GM18858 (cell line): ENCODE data around the gene SLC27A1.
A peak's percentile ranks its signal among the peaks of the same experiment; 100 is the strongest.
"Not testable (repeated sequence)": the region's sequence is repeated elsewhere in the genome, so short reads cannot be mapped to it uniquely, and the experiment has no call there.

Source experiments
- ATAC-seq: cut with Tn5 transposase; IDR thresholded peaks from one replicate; pipeline ENCODE4 v1.9.1; 2021; ENCODE audit not compliant: unreplicated experiment

The SLC27A1 gene

DNA sequence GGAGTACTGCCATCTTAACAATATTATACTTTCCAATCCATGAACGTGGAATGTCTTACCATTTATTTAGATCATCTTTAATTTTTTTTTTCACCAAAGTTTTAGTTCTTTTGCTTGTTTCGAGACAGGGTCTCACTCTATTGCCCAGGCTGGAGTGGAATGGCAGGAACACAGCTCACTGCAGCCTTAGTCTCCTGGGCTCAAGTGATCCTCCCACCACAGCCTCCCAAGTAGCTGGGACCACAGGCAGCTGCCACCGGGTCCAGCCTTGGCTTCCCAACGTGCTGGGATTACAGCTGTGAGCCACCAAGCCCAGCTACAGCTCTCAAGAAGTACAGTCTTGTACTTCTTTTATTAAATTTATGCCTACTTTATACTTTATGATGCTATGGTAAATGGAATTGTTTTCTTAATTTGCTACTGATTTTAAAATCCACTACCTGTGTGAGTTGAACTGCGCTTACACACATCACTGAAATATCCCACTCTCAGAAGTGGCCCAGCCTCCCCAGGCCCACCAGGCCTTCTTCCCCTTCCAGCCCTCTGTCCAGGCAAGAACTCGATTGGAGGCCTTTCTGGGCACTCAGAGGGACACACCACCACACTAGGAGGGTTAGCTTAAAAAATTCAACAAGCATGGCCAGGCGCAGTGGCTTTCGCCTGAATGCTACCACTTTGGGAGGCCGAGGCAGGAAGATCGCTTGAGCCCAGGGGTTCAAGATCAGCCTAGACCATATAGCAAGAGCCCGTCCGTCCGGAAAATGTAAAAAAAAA, 40.1 kb downstream of the SLC27A1 start:
- ATAC-seq, result no peak

DNA sequence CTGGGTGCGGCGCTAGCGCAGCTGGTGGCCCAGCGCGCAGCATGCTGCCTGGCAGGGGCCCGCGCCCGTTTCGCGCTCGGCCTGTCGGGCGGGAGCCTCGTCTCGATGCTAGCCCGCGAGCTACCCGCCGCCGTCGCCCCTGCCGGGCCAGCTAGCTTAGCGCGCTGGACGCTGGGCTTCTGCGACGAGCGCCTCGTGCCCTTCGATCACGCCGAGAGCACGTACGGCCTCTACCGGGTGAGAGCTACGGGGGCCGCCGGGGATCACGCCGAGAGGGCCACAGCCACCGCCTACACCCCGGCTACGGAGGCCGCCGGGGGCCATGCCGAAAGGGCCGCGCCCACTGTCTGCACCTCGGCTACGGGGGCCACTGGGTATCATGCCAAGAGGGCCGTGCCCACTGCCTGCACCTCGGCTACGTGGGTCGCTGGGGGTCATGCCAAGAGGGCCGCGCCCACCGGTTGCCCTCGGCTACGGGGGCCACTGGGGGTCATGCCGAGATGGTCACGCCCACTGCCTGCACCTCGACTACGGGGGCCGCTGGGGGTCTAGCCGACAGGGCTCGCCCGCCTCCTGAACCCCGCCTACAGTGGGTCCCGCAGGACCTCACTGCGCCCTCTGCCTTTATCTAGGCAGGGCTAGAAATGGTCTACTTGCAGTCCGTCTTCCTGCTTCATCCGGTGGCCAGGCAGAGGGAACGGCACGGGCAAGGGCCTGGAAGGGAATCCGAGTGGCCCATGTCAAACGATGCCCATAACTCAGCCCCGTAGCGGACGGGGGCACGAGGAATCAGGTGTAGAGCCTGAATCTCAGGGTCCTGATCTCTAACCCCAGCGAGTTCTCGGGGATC, 41.6 kb downstream of the SLC27A1 start:
- ATAC-seq, result peak; percentile 36

DNA sequence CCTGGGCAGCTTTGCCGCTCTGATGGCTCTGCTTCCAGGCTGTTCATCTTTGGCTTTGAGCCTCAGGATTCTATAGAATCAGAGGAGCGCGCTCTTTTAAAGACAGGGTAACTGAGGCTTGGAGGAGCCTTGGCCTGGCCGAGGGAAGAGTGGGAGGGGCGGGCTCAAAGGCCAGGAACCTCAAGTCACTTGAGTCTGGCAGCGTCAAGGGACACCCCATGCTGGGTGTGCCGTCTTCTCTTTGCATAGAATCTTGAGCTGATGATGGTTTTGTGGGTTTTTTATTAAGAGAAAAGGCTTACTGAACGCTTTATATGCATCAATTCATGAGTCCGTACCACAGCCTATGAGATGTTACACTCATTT, 42.2 kb downstream of the SLC27A1 start:
- no peak for ATAC-seq

DNA sequence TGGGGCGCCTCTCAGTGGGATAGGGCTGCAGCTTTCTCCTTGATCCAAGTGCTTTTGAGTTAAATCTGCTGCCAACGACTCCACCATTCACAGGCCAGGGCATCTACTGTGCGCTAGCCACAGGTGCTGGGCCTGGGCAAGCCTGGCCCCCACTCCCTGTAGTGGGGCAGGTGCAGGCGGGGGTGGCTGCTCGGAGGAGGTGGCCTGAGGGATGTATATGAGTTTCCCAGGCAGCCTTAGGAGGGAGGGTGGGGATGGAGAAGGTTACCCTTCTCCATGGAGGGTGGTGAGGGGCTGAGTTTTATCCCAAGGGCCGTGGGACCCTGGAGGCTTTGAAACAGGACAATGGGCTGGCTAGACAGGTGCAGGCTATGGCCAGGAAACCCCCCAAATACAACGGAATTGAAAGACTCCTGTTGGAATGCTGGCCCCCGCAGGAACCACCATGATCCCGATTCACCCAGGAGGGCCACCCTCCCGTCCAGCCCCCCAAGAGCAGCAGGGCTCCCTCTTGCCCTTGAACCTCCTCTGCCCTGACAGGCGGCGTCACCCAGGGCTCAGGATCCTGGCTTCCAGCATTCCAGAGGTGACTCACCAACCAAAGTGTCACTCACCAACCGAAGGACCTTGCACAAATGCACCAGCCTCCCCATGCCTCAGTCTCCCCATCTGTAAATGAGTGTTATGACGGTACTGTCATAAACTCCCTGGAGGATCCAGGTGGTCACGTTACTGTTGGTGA, 45.3 kb downstream of the SLC27A1 start:
- no peak for ATAC-seq

DNA sequence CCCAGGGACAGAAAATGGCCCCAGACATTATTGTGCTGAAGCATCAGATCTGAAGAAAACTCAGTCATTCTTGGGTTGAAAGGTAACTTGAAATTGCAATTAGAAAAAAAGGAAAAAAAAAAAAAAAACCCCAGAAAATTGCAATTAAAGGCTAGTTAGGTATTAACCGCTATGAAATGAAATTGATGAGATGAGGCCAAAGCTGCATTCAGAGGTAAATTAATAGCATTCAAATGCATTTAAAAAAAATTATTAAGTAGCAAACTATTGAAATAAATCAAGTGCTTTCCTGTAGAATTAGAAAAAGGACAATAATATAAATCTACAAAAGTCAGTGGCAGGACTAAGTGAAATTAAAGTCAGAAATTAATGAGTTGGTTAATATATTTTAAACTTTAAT, 47.6 kb downstream of the SLC27A1 start:
- no peak for ATAC-seq

DNA sequence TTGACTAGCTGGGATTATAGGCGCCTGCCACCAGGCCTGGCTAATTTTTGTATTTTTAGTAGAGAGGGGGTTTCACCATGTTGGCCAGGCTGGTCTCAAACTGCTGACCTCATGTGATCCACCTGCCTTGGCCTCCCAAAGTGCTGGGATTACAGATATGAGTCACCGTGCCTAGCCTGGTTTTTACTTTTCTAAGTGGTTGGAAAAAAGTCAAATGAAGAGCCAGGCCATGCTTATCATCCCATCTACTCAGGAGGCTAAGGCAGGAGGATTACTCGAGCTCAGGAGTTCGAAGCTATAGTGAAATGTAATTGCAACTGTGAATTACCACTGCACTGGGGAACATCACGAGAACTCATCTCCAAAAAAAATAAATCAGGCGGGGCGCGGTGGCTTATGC, 48.3 kb downstream of the SLC27A1 start:
- not testable (repeated sequence) for ATAC-seq

DNA sequence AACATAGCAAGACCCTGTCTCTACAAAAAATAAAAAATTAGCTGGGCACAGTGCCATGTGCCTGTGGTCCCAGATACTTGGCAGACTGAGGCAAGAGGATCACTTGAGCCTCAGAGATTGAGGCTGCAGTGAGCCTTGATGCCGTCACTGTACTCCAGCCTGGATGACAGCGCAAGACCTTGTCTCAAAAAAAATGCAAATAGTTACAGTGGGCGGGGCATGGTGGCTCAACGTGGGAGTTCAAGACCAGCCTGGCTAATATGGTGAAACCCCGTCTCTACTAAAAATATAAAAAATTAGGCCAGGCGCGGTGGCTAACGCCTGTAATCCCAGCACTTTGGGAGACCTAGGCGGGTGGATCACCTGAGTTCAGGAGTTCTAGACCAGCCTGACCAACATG, 49.6 kb downstream of the SLC27A1 start:
- ATAC-seq, result no peak

DNA sequence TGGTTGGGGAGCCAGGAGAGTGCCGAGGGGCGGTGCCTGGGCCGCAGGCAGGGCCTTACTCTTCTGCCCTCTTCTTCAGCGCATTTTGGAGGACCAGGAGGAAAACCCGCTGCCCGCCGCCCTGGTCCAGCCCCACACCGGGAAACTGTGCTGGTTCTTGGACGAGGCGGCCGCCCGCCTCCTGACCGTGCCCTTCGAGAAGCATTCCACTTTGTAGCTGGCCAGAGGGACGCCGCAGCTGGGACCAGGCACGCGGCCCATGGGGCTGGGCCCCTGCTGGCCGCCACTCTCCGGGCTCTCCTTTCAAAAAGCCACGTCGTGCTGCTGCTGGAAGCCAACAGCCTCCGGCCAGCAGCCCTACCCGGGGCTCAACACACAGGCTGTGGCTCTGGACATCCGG, 50.5 kb downstream of the SLC27A1 start:
- ATAC-seq, result no peak

DNA sequence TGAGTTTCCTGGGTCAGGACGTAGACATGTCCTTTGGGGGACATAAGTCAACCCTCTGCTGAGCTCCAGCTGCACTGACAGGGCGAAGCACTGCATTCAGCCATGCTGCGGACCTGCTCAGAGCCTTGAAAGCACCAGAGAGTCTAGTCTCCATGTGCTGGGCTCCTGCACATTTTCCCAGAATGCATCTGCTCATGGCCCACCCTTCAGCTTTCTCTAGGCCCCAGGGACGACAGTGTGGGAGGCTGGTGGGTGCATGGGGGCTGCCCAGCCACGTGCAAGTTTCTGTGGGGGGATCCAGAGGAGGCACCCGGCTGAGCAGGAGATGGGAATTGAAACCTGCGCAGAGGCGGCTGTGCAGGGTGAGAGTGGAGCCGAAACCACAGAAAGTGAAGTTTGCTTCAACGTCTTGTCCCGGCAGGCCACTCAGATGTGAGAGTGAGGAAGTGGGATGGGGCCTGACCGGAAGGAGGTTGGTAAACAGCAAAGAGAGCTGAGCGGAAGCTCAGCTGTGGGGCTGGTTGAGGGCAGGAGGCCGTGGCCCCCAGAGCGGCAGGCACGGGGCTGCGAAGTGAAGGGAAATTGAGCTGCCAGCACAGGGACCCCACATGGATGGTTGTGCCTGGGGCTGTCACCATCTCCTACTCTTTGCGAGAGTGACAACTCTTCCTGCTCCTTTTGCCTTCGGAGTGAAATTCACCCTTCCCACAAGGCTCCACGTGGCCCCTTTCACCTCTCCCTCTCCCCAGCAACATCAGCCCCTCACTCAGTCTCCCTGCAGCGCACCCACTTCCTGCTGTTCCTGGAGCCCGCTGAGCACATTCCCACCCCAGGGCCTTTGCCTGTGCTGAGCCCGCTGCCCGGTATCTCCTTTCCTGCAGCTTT, 52.9 kb downstream of the SLC27A1 start:
- ATAC-seq, result peak; percentile 57

DNA sequence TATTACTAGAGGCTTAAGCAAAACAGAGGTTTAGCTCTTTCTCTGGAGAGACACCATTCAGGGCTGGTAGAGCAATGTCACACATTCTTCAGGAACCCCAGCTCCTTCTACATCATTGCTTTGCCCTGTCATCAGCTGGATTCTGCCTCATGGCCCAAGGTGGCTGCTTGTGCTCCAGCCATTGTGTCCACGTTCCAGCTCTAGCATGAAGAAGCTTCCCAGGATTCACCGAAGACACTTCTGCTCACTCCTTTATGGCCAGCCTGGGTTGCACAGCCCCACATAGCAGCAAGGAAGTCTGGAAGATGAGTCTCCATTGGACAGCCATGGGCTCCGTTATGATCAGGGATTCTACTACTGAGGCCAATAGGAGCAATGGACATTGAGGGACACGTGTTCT, 54.3 kb downstream of the SLC27A1 start:
- no peak for ATAC-seq

DNA sequence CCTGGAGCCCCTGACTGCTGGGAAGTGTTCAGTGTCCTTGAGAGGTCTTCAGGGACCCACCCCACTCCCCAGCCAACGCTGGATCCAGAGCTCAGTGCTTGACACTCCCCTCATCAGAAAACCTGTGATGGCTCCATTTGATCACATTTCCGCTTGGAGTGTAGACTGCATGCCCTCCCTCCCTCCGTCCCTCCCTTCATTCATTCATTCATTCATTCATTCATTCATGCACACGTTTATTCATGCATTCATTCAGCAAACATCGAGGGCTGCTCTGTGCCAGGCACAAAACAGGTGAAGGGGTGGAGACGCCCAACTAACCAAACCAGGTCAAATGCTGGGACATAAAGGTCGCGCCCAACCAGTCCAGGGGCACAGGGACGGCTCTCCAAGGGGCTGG, 54.8 kb downstream of the SLC27A1 start:
- ATAC-seq, result no peak

DNA sequence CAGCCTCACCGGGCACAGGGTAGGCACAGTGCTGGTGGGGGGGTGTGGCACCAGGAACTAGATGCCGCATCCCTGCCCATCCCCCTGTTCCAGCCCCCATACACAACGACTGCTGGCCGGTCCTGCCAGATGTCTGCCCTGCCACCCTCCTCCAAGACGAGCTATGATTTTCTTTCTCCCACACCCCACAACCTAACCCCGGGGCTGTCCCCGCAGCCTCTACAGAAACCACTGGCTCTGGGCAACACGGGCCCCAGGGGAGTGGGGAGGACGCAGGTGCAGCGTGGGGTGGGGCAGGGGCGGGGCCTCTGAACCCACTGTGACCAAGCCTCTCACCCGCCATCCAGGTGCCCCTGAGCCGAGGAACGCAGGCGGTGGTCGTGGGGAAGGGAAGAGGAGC, 56.6 kb downstream of the SLC27A1 start:
- no peak for ATAC-seq

DNA sequence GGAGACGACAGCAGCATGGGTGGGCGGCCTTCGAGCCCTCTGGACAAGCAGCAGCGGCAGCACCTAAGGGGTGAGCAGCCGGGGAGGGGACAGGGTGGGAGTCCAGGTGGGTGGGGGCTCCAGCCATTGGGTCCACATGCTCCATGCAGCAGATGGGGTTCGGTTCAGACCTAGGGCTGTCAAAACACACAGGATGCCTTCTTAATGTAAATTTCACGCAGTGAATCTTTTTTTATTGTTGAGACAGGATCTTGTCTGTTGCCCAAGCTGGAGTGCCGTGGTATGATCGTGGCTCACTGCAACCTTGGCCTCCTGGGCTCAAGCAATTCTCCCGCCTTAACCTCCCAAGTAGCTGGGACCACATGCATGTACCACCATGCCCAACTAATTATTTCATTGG, 57.0 kb downstream of the SLC27A1 start:
- no peak for ATAC-seq

DNA sequence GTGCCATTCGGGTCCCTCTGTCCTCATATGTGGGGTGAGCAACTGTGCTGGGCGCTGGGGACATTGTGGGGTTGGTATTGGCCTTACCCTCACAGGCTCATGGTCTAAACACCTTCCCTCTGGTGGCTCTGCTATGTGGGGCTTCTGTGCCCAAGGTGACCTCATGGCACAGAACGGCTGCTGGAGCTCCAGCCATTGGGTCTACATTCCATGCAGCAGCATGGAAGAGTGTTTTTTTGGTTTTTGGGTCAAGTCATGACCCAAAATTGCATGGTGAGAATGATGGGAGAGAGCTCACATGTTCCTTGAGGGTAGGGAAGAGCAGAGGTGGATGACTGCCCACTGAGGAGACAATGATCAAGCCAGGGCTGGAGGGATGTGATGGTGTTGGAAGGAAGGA, 58.3 kb downstream of the SLC27A1 start:
- no peak for ATAC-seq

DNA sequence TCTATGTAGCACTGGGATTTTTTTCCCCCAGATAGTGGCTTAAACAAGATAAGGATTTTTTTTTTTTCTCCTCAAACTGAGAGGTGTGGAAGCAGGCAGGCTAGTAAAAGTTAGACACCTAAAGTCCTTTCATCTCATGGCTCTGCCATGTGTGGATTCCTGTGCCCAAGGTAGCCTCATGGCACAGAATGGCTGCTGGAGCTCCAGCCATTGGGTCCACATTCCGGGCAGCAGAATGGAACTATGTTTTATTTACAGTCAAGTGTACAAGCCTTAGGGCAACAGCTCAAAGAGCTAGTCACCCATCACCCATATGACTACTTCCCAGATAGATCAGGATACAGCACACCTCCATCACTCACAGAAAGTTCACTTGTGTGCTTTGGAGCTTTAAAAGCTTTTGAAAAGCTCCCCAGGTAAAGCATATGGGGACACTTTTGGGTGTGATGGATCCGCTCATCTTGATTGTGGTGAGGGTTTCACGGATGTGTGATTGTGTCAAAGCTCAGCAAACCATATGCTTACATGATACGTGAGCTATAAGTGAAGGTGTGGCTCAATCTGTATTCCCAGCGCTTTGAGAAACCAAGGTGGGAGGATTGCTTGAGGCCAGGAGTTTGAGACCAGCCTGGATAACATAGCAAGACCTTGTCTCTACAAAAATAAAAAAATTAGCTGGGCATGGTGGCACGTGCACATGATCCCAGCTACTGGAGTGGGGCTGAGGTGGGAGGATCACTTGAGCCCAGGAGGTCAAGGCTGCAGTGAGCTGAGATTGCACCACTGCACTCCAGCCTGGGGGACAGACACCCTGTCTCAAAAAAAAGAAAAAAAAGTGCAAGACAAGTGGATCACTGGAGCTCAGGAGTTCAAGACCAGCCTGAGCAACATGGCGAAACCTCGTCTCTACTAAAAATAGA, 59.2 kb downstream of the SLC27A1 start:
- no peak for ATAC-seq

DNA sequence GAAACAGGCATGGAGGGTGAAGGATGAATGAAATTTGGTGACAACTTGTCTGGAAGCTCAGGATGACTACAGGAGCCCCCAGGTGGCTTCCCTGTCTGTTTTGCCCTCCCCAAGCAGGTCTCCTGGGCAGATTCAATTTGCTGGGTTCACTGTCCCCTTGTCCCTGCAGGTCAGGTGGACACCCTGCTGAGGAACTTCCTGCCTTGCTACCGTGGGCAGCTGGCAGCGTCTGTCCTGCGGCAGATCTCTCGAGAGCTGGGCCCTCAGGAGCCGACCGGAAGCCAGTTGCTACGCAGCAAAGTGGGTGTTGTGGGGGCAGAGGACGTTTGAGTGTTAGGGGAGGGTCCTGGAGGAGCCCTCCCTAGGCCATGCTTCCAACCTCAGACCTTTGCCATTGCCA, 60.3 kb downstream of the SLC27A1 start:
- no peak for ATAC-seq

DNA sequence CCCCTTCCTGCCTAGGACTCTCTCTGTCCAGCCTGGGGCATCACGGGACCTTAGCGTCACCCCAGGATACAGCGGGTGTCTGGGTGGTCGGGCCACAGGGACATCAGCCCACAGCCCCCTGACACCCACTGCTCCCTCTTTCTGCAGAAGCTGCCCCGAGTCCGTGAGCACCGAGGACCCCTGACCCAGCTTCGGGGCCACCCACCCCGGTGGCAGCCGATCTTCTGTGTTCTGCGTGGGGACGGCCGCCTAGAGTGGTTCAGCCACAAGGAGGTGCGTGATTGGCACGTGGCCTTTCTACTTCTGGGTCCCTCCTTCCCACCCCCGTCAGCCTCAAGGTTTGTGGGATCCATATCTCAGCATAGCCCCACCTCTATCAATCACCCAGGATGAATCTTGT, 61.8 kb downstream of the SLC27A1 start:
- no peak for ATAC-seq

DNA sequence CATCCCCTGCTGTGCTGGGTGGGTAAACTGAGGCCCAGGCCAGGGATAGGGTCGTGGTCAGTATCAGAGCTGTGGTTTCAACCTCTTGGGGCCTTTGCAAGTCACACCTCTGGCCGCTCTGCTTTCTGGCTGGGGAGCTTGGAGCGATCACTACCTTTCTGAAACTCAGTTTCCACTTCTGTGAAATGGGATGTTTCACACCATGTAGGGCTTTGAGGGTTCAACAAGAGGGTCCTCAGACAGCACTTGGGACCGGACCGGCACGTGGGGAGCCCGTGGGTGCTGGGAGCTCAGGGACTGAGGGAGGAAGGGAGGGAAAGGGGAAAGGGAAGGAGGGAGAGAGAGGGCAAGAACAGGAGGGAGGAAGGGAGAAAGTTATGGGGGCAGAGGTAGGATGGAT, 62.2 kb downstream of the SLC27A1 start:
- ATAC-seq, result no peak

DNA sequence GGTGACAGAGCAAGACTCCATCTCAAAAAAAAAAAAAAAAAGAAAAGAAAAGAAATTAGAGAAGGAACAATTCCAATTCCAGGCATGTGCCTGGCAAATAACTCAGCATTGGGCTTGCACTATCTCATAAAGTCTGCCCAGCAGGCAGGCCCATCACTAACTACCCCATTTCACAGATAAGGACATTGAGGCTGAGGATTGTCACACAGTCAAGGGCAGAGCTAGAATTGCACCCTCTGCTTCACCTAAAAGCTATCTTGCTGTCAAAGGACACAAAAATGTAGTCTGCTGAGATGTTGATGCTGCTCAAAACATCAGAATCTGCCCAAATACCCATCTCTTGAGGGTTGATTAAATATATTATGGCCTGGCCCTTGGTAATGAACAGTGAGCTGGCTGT, 64.4 kb downstream of the SLC27A1 start:
- ATAC-seq, result no peak

DNA sequence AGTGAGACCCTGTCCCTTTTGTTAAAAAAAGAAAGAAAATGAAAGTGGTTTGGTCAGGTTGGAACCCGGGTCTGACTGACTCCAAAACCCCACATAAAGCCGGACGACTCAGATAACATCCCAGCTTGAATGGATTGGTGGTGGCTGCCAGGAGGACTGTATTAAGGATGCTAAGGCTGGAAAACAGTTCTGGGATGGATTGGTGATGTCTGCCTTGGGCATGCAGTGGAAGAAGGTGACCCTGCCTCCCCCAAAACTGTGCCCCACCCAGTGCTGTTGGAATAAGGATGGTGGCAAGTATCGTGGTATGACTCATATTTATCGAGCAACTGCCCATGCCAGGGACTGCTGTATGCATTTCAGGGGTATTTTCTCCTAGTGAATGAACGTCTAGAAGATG, 66.6 kb downstream of the SLC27A1 start:
- no peak for ATAC-seq
